NB4 (cell line): Measurements from ENCODE around the gene ZCCHC18.

Experiments used
- CTCF ChIP-seq: IDR thresholded peaks from one replicate; pipeline ENCODE4 v1.5.1; 2012; ENCODE audit warnings: low read depth, low read length
- MAX ChIP-seq: IDR thresholded peaks from 2 replicates; pipeline ENCODE4 v1.6.1; 2011; ENCODE audit warnings: low read depth, low read length
- MYC ChIP-seq: IDR thresholded peaks from 2 replicates; pipeline ENCODE4 v1.6.1; 2011; ENCODE audit warnings: low read depth, low read length
- POLR2A ChIP-seq: IDR thresholded peaks from 2 replicates; pipeline ENCODE4 v1.6.1; 2011; ENCODE audit warnings: mild to moderate bottlenecking; ENCODE audit not compliant: insufficient read length; ENCODE audit errors: extremely low read depth

DNA sequence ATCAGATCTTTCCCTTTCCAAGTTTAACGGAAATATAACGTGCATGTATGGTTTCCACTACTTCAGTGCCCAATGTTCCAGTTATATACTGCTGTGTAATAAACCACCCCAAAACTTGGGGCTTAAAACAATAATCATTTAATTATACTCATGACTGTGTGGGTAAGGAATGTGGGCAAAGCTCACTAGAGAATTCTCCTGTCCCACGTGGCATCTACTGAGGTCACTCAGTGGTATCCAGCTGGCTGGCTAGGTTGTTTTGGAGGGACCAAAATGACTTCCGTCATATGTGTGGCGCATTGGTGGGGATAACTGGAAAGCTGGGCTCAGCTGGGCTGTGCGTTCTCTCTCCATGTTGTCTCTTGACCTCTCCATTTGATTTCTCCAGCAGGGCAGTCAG lies 18.5 kb downstream of the ZCCHC18 start:
- TF ChIP-seq CTCF (no peak), POLR2A (no peak), MAX (no peak), MYC (no peak)
